Liver (tissue), 9 donors: ENCODE data around the gene WWOX. TPM values are rescaled to one million over a fixed set of nuclear protein-coding genes. Genes with fewer than 3 reads are reported as not detected.

ENCODE experiments used
- DNase-seq: peaks from one replicate; pipeline ENCODE4 v3.0.0-alpha.2; 2017; ENCODE audit warnings: low spot score
- H3K27ac ChIP-seq, 2 donors: one replicate each; pipeline ENCODE4 v1.7.0; 2013; ENCODE audit warnings: inconsistent platforms in 2 of 2, low read length in 2 of 2, control low read depth in 1 of 2, low read depth in 1 of 2, mild to moderate bottlenecking in 1 of 2
- H3K27me3 ChIP-seq, 4 donors: one replicate each; pipeline versions ENCODE4 v1.6.1 to v1.7.0; 2013; ENCODE audit warnings: low read length in 3 of 4, inconsistent platforms in 1 of 4, mild to moderate bottlenecking in 1 of 4, moderate library complexity in 1 of 4; ENCODE audit not compliant: control insufficient read depth in 4 of 4, insufficient read depth in 4 of 4
- H3K36me3 ChIP-seq, 4 donors: one replicate each; pipeline versions ENCODE4 v1.6.1 to v1.7.0; 2013; ENCODE audit warnings: low read length in 3 of 4, mild to moderate bottlenecking in 3 of 4, low read depth in 1 of 4, moderate library complexity in 1 of 4; ENCODE audit not compliant: control insufficient read depth in 4 of 4, insufficient read depth in 3 of 4
- H3K4me1 ChIP-seq, 4 donors: one replicate each; pipeline versions ENCODE4 v1.6.1 to v1.7.0; 2013; ENCODE audit warnings: low read length in 3 of 4, mild to moderate bottlenecking in 3 of 4, moderate library complexity in 1 of 4; ENCODE audit not compliant: control insufficient read depth in 4 of 4, insufficient read depth in 4 of 4
- H3K4me3 ChIP-seq, 3 donors: one replicate each; pipeline versions ENCODE4 v1.6.1 to v1.7.0; 2013; ENCODE audit warnings: low read length in 3 of 3, control low read depth in 1 of 3, low read depth in 1 of 3, mild to moderate bottlenecking in 1 of 3
- H3K9ac ChIP-seq, 2 donors: one replicate each; pipeline ENCODE4 v1.7.0; 2013; ENCODE audit warnings: low read length in 2 of 2, mild to moderate bottlenecking in 2 of 2, moderate library complexity in 2 of 2, control low read depth in 1 of 2, low read depth in 1 of 2
- H3K9me3 ChIP-seq, 4 donors: one replicate each; pipeline versions ENCODE4 v1.6.1 to v1.7.0; 2013; ENCODE audit warnings: low read length in 3 of 4; ENCODE audit not compliant: control insufficient read depth in 4 of 4
- EGR1 ChIP-seq, 2 donors: IDR thresholded peaks; 2 replicates each; pipeline ENCODE4 v1.6.1; 2016 to 2018; ENCODE audit warnings: antibody characterized with exemption in 2 of 2, low read depth in 2 of 2
- FOXA1 ChIP-seq: IDR thresholded peaks from 2 replicates; pipeline ENCODE4 v1.6.1; 2016; ENCODE audit warnings: antibody characterized with exemption
- FOXA2 ChIP-seq: IDR thresholded peaks from 2 replicates; pipeline ENCODE4 v1.6.1; 2016; ENCODE audit warnings: antibody characterized with exemption
- GABPA ChIP-seq, 2 donors: IDR thresholded peaks in 1 of 2; conservative IDR thresholded peaks in 1 of 2; 2 replicates each; pipeline ENCODE4 v1.6.1; 2016; ENCODE audit warnings: antibody characterized with exemption in 2 of 2, mild to moderate bottlenecking in 1 of 2, moderate library complexity in 1 of 2
- HNF4A ChIP-seq, 2 donors: conservative IDR thresholded peaks; 2 replicates each; pipeline ENCODE4 v1.6.1; 2016; ENCODE audit warnings: antibody characterized with exemption in 2 of 2, mild to moderate bottlenecking in 2 of 2
- HNF4G ChIP-seq: IDR thresholded peaks from 2 replicates; pipeline ENCODE4 v1.6.1; 2016; ENCODE audit warnings: antibody characterized with exemption
- JUND ChIP-seq, 2 donors: IDR thresholded peaks; 2 replicates each; pipeline ENCODE4 v1.6.1; 2016; ENCODE audit warnings: antibody characterized with exemption in 2 of 2
- MAX ChIP-seq: IDR thresholded peaks from 2 replicates; pipeline ENCODE4 v1.6.1; 2016; ENCODE audit warnings: antibody characterized with exemption
- NR2F2 ChIP-seq: IDR thresholded peaks from 2 replicates; pipeline ENCODE4 v1.6.1; 2016; ENCODE audit warnings: antibody characterized with exemption
- RAD21 ChIP-seq, 2 donors: IDR thresholded peaks; 2 replicates each; pipeline ENCODE4 v1.6.1; 2016; ENCODE audit warnings: antibody characterized with exemption in 2 of 2, mild to moderate bottlenecking in 2 of 2
- REST ChIP-seq: IDR thresholded peaks from 2 replicates; pipeline ENCODE4 v1.6.1; 2016; ENCODE audit warnings: antibody characterized with exemption, mild to moderate bottlenecking
- RXRA ChIP-seq, 2 donors: IDR thresholded peaks; 2 replicates each; pipeline ENCODE4 v1.6.1; 2017 to 2018; ENCODE audit warnings: antibody characterized with exemption in 2 of 2, mild to moderate bottlenecking in 1 of 2
- SP1 ChIP-seq: IDR thresholded peaks from 2 replicates; pipeline ENCODE4 v1.6.1; 2018; ENCODE audit warnings: antibody characterized with exemption, mild to moderate bottlenecking
- TAF1 ChIP-seq: conservative IDR thresholded peaks from 2 replicates; pipeline ENCODE4 v1.6.1; 2016; ENCODE audit warnings: antibody characterized with exemption, mild to moderate bottlenecking
- YY1 ChIP-seq: IDR thresholded peaks from 2 replicates; pipeline ENCODE4 v1.6.1; 2016; ENCODE audit warnings: antibody characterized with exemption, mild to moderate bottlenecking
- ZBTB33 ChIP-seq: IDR thresholded peaks from 2 replicates; pipeline ENCODE4 v1.6.1; 2016; ENCODE audit warnings: antibody characterized with exemption
- WGBS: extraction: QIAGEN DNeasy Blood & Tissue Kit; methylation state at CpG from one replicate; pipeline ENCODE4 v1.1.7; 2013; 5-methylcytosine and 5-hydroxymethylcytosine counted together
- polyA plus RNA-seq, 2 donors: library from polyadenylated mRNA; stranded (reverse) in 1 of 2; unstranded in 1 of 2; fragments of 200-250 nt in 1 of 2; fragments of >200 nt in 1 of 2; fragmentation: Nextera tagmentation in 1 of 2; extraction: Ambion mirVana in 1 of 2; gene quantifications; one replicate each; pipeline versions ENCODE4 v1.2.1 to v1.2.3, GENCODE V29; 2013 to 2015
- total RNA-seq, 2 donors: library from RNA; depleted of rRNA; stranded (reverse); fragments of >200 nt; gene quantifications; one replicate each; pipeline ENCODE4 v1.2.3, GENCODE V29; 2014
- TF ChIP-seq, protein P1 (sequence below): IDR thresholded peaks from 2 replicates; pipeline ENCODE4 v1.6.1; 2016; ENCODE audit warnings: antibody characterized with exemption
- donor health status: healthy.
- donor health status: healthy.
- donor health status: healthy.
- donor health status: healthy.
- donor health status: healthy.

Gene WWOX
- total and polyA plus RNA-seq, 4 donors = 9.8 to 46.0 (median 15.3) TPM

DNA sequence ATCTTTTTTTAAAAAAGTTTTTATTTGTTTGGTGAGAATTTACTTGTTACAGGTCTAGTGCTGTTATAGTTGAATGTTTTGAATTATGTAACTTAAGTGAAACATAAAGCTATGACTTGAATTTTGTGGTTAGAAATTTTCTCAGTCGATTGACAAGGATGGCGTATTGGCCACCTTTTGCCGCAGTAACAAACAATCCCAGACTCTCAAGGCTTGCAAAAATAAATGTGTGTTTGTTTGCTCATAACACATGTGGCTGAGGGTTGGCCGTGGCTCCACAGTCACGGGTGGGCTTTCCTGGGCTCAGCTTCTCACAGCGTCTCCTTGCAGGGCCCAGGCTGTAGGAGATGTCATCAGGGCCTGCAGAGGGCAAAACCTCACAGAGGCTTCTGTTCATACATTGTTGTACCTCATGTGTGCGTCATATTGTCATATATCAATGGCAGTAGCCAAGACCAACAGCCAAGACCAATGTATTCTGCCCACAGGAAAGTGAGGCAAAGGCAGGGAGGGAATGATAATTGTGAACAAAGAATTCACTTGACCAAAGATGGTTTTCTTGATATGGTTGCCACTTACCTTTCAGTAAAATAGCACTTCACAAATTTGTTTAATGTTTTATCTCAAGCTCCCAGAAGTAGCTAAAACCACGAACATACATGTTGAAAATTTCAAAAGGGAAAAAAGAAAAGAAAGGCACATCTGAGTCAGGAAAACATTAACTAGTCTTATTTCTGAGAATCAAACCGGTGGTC lies 93.5 kb downstream of the WWOX start:
- 84% methylated on average over 9 of the region's 9 CpGs for WGBS
- DNase-seq = no peak
- Histone ChIP-seq H3K27me3 (no peaks in the 10 kb centered on the region), H3K36me3 (no peaks in the 10 kb centered on the region), H3K4me1 (no peaks in the 10 kb centered on the region), H3K9me3 (no peaks in the 10 kb centered on the region), H3K4me3 (no peak overlapping the region), H3K9ac (no peak overlapping the region), H3K27ac (no peak overlapping the region)
- TF ChIP-seq, protein P1, sequence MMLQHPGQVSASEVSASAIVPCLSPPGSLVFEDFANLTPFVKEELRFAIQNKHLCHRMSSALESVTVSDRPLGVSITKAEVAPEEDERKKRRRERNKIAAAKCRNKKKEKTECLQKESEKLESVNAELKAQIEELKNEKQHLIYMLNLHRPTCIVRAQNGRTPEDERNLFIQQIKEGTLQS = no peak
- TF ChIP-seq ZBTB33 = no peak

GRCh38 chr16:78194948-78195347 lies 95.5 kb downstream of the WWOX start:
- peaks cover 0 to 2% (median 0%) of the 10 kb centered on the region in 4 donors for H3K4me1 ChIP-seq
- WGBS = 97% methylated on average over 3 of the region's 3 CpGs
- H3K9me3 ChIP-seq = no peaks in the 10 kb centered on the region
- H3K27me3 ChIP-seq = no peaks in the 10 kb centered on the region
- H3K4me3 ChIP-seq = no peak overlapping the region
- H3K36me3 ChIP-seq = no peaks in the 10 kb centered on the region
- H3K9ac ChIP-seq = no peak overlapping the region
- no peak overlapping the region for H3K27ac ChIP-seq
- no peak for DNase-seq
- TF ChIP-seq SP1 = no peak
- TF ChIP-seq, protein P1 = no peak
- no peak for TF ChIP-seq JUND (IDR thresholded peaks at IDR 0.05)
- TF ChIP-seq EGR1 (IDR thresholded peaks at IDR 0.05; ENCODE audit: low read depth in 2 of 2) = no peak
- TF ChIP-seq YY1 = no peak
- TF ChIP-seq TAF1 = no peak
- no peak for TF ChIP-seq NR2F2
- no peak for TF ChIP-seq GABPA (IDR thresholded peaks at IDR 0.05 in 1 of 2, conservative IDR thresholded peaks at IDR 0.05 in 1 of 2)
- TF ChIP-seq ZBTB33 = no peak
- no peak for TF ChIP-seq MAX
- TF ChIP-seq RAD21 (IDR thresholded peaks at IDR 0.05) = no peak
- no peak for TF ChIP-seq HNF4A (conservative IDR thresholded peaks at IDR 0.05)

- H3K27me3 ChIP-seq = no peaks in the 10 kb centered on the region
- TF ChIP-seq HNF4G = no peak
- TF ChIP-seq MAX = no peak
- TF ChIP-seq GABPA (IDR thresholded peaks at IDR 0.05 in 1 of 2, conservative IDR thresholded peaks at IDR 0.05 in 1 of 2) = no peak
- no peak for TF ChIP-seq RXRA (IDR thresholded peaks at IDR 0.05)
- TF ChIP-seq REST = no peak
- TF ChIP-seq, protein P1 = no peak
- no peak for TF ChIP-seq TAF1
- TF ChIP-seq JUND (IDR thresholded peaks at IDR 0.05) = no peak
- TF ChIP-seq FOXA2 = no peak
- no peak for TF ChIP-seq YY1
- no peak for TF ChIP-seq NR2F2
- TF ChIP-seq EGR1 (IDR thresholded peaks at IDR 0.05; ENCODE audit: low read depth in 2 of 2) = no peak
- no peak for TF ChIP-seq FOXA1
These were observed 96.3 kb downstream of the WWOX start for GRCh38 chr16:78195797-78196196.

More at GRCh38 chr16:78195797-78196196, 96.3 kb downstream of the WWOX start:
- Histone ChIP-seq H3K36me3 (no peaks in the 10 kb centered on the region), H3K27ac (no peak overlapping the region), H3K9me3 (no peaks in the 10 kb centered on the region), H3K9ac (no peak overlapping the region), H3K4me1 (peaks cover 0 to 5% (median 3%) of the 10 kb centered on the region in 4 donors), H3K4me3 (no peak overlapping the region)
- WGBS = 65% methylated on average over 4 of the region's 4 CpGs
- DNase-seq = no peak
